Measurements from ENCODE around the gene SSH2.

- TF ChIP-seq, protein P1, sequence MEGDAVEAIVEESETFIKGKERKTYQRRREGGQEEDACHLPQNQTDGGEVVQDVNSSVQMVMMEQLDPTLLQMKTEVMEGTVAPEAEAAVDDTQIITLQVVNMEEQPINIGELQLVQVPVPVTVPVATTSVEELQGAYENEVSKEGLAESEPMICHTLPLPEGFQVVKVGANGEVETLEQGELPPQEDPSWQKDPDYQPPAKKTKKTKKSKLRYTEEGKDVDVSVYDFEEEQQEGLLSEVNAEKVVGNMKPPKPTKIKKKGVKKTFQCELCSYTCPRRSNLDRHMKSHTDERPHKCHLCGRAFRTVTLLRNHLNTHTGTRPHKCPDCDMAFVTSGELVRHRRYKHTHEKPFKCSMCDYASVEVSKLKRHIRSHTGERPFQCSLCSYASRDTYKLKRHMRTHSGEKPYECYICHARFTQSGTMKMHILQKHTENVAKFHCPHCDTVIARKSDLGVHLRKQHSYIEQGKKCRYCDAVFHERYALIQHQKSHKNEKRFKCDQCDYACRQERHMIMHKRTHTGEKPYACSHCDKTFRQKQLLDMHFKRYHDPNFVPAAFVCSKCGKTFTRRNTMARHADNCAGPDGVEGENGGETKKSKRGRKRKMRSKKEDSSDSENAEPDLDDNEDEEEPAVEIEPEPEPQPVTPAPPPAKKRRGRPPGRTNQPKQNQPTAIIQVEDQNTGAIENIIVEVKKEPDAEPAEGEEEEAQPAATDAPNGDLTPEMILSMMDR (conservative IDR thresholded peaks at IDR 0.05; ENCODE audit: low read depth, low read length), result no peak
- TF ChIP-seq EZH2 (IDR thresholded peaks at IDR 0.05; ENCODE audit: low read length, unreplicated experiment), result no peak
- no peak for TF ChIP-seq EZH2phosphoT487 (IDR thresholded peaks at IDR 0.05; ENCODE audit: borderline replicate concordance, low read length)
Observed at GRCh38 chr17:29717817-29718216, 212.2 kb downstream of the SSH2 start.

All from PC-3 (cell line).